ENCODE measurements around the gene GATA2. TPM values are rescaled to one million over a fixed set of nuclear protein-coding genes. Genes with fewer than 3 reads are reported as not detected.

The GATA2 gene
- total RNA-seq, 4 donors from 2014 or later, result 2.8 to 11.6 (median 8.1) TPM

DNA sequence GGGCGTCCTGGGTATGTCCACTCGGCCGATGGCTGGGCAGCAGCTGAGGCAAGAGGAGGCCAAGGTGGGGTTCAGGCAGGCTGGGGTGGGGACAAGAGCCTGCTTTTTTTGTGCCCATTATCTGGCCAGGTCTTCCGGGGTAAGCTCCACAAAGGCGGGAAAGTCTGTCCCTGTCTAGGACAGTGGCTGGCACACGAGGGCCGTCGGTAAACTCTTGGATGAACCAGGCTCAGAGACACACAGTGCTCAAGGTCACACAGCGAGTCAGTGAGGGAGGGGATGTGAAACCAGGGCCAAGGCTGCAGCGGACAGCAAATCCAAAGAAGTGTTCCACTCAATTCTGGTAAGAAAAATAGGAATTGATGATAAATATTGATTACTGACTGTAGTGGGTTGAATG, 29.2 kb downstream of the GATA2 start:
- TF ChIP-seq POLR2A (IDR thresholded peaks at IDR 0.05), result no peak
- TF ChIP-seq CTCF (IDR thresholded peaks at IDR 0.05), result no peak

GRCh38 chr3:128463354-128463753, 29.6 kb downstream of the GATA2 start:
- Histone ChIP-seq H3K4me3 (no peak overlapping the region), H3K4me1 (no peaks in the 10 kb centered on the region), H3K27me3 (no peaks in the 10 kb centered on the region), H3K9me3 (no peaks in the 10 kb centered on the region), H3K36me3 (no peaks in the 10 kb centered on the region), H3K27ac (no peak overlapping the region)
- TF ChIP-seq CTCF (IDR thresholded peaks at IDR 0.05) (no peak), POLR2A (IDR thresholded peaks at IDR 0.05) (no peak)
- DNase-seq, result no peak

More for the DNA sequence above, 29.2 kb downstream of the GATA2 start:
- H3K27me3 ChIP-seq, result no peaks in the 10 kb centered on the region
- H3K4me3 ChIP-seq, result no peak overlapping the region
- no peaks in the 10 kb centered on the region for H3K4me1 ChIP-seq
- H3K27ac ChIP-seq, result no peak overlapping the region
- H3K9me3 ChIP-seq, result no peaks in the 10 kb centered on the region
- H3K36me3 ChIP-seq, result no peaks in the 10 kb centered on the region
- no peak for DNase-seq

GRCh38 chr3:128462931-128463330, 30.1 kb downstream of the GATA2 start:
- no peak for DNase-seq
- Histone ChIP-seq H3K27me3 (no peaks in the 10 kb centered on the region), H3K4me1 (no peaks in the 10 kb centered on the region), H3K27ac (no peak overlapping the region), H3K36me3 (no peaks in the 10 kb centered on the region), H3K9me3 (no peaks in the 10 kb centered on the region), H3K4me3 (no peak overlapping the region)
- TF ChIP-seq POLR2A (IDR thresholded peaks at IDR 0.05) (no peak), CTCF (IDR thresholded peaks at IDR 0.05) (no peak)

DNA sequence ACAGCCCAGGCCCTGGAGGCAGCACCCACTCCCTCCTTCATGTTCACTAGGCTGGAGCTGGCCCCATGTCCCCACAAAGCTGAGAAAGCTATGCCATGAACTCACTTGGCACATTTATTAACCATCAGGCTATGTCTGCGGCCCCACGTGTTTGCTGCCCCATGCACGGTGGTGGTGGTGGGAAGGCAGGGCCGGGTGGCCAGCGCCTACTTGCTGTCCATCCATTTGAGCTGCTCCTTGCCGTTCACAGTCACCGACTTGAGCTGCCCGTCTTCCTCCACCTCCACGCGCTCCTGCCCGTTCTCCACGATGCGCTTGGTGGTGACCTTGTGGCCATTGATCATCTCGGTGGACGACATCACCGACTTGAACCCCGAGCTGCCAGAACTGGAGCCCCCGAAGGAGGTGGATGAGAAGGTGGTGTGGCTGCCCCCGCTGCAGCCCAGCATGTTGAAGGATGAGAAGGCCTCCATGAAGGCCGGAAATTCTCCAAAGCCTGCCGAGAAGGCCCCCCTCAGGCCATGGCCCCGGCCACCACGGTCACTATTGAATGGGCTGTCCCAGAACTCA, 30.6 kb downstream of the GATA2 start:
- Histone ChIP-seq H3K27me3 (no peaks in the 10 kb centered on the region), H3K4me3 (no peak overlapping the region), H3K36me3 (no peaks in the 10 kb centered on the region), H3K4me1 (no peaks in the 10 kb centered on the region), H3K27ac (no peak overlapping the region), H3K9me3 (no peaks in the 10 kb centered on the region)
- TF ChIP-seq CTCF (IDR thresholded peaks at IDR 0.05), result no peak
- no peak for TF ChIP-seq POLR2A (IDR thresholded peaks at IDR 0.05)
- no peak for DNase-seq

DNA sequence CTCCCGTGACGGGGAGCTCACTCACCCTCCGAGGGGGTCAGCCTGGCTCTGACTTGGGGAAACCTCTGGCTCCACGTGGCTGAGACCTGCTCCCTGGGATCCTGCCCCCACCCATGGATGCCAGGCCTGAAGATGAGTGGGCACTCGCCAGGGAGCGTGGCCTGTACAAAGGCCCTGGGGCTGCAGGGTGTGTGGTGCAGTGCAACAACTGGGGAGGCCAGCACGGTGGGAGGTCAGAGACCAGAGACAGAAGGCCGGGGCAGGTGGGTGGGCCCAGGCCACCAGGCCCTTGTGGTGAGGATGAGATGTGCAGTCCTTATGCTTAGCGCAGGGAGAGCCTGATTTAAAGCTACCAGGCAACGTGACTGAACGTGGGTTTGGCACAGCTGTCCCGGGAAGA, 31.3 kb downstream of the GATA2 start:
- H3K36me3 ChIP-seq, result no peaks in the 10 kb centered on the region
- no peaks in the 10 kb centered on the region for H3K9me3 ChIP-seq
- H3K4me3 ChIP-seq, result no peak overlapping the region
- DNase-seq, result no peak
- H3K27ac ChIP-seq, result no peak overlapping the region
- no peaks in the 10 kb centered on the region for H3K27me3 ChIP-seq
- H3K4me1 ChIP-seq, result no peaks in the 10 kb centered on the region
- TF ChIP-seq POLR2A (IDR thresholded peaks at IDR 0.05) (no peak), CTCF (IDR thresholded peaks at IDR 0.05) (no peak)

DNA sequence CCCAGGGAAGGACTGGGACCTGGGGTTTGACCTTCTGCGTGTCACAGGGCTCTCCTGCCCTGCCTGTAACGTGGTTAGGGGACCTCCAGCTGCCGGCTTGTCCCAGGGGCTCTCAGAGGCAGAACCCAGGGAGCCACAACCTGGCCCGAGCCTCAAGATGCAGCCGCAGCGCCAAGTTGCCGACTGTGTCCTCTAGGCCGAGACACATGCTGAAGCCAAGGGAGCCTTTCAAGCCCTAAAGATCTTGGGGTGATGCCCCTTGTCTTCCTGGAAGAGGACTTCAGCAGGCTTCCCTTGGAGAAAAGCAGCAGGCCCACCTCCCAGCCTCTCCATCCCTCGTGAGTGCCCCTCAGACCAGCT, 33.6 kb downstream of the GATA2 start:
- Histone ChIP-seq H3K36me3 (no peaks in the 10 kb centered on the region), H3K27me3 (no peaks in the 10 kb centered on the region), H3K27ac (no peak overlapping the region), H3K4me3 (no peak overlapping the region), H3K9me3 (no peaks in the 10 kb centered on the region), H3K4me1 (no peaks in the 10 kb centered on the region)
- TF ChIP-seq CTCF (IDR thresholded peaks at IDR 0.05) (no peak), POLR2A (IDR thresholded peaks at IDR 0.05) (no peak)
- DNase-seq, result no peak
